AG09309 (cell line): ENCODE data around the gene PLEKHA3.
A peak's percentile ranks its signal among the peaks of the same experiment; 100 is the strongest.

Experiments used
- DNase-seq: peaks from one replicate; pipeline ENCODE4 v3.0.0-alpha.2; 2010; ENCODE audit warnings: low read depth
- H3K4me3 ChIP-seq: 2 replicates; pipeline ENCODE4 v1.5.1; 2011; ENCODE audit warnings: mild to moderate bottlenecking, low read depth, low read length, moderate library complexity; ENCODE audit not compliant: control insufficient read depth
- TF ChIP-seq, protein P1 (sequence below): IDR thresholded peaks from 2 replicates; pipeline ENCODE4 v1.5.1; 2011; ENCODE audit warnings: mild to moderate bottlenecking, low read depth, low read length, inconsistent platforms; ENCODE audit not compliant: insufficient read depth, control insufficient read depth; ENCODE audit errors: missing control alignments

The PLEKHA3 gene

DNA sequence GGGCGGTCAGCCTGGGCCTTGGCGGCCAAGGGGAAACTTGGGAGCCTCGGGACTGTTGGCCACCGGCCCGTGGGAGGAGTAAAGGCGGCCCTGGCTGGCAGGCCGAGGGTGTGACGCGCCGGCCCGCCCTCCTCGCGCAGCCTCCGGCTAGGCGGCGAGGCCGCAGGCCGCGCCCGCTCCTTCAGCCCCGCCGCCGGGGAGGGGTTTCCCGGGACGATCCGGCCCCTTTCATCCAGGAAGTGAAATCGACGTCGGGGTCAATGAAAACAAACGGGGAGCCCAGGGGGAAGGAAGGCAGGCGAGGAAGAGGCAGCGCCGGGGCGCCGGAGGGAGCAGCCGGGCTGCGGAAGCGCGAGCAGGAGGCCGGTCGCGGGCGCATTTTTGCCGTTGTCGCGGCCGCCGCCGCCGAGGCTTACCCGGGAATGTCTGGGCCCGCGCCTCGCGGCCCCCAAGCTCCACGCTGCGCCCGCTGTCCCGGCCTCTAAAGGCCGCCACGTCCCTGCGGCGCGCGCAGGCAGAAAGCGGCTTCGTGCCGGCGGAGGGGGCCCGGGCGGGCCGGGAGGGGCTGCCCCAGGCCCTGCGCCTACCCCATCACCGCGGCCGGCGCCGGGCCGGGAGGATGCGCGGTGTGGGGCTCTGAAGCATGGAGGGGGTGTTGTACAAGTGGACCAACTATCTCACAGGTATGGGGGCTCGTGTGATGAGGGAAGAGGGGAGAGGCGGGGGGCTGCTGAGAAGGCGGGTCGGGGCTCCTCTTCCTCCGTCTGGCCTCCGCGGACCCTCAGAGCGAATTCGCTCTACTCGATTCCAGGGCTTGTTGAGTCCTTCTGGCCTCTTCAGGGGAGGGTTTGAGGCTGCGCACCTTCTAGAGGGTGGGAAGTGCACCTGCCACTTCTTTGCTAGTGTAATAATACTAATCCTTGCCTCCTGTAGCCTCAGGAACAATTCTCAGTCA is at the start of gene PLEKHA3:
TSS of gene PLEKHA3 (plus strand) at position 231 of the 955 bp plus-strand sequence. CDS start at position 644, 413 bp downstream.
- TF ChIP-seq, protein P1, sequence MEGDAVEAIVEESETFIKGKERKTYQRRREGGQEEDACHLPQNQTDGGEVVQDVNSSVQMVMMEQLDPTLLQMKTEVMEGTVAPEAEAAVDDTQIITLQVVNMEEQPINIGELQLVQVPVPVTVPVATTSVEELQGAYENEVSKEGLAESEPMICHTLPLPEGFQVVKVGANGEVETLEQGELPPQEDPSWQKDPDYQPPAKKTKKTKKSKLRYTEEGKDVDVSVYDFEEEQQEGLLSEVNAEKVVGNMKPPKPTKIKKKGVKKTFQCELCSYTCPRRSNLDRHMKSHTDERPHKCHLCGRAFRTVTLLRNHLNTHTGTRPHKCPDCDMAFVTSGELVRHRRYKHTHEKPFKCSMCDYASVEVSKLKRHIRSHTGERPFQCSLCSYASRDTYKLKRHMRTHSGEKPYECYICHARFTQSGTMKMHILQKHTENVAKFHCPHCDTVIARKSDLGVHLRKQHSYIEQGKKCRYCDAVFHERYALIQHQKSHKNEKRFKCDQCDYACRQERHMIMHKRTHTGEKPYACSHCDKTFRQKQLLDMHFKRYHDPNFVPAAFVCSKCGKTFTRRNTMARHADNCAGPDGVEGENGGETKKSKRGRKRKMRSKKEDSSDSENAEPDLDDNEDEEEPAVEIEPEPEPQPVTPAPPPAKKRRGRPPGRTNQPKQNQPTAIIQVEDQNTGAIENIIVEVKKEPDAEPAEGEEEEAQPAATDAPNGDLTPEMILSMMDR = no peak
- DNase-seq = peak; percentile 71
- peak within 1 kb of the TSS; percentile 80 for H3K4me3 ChIP-seq

DNA sequence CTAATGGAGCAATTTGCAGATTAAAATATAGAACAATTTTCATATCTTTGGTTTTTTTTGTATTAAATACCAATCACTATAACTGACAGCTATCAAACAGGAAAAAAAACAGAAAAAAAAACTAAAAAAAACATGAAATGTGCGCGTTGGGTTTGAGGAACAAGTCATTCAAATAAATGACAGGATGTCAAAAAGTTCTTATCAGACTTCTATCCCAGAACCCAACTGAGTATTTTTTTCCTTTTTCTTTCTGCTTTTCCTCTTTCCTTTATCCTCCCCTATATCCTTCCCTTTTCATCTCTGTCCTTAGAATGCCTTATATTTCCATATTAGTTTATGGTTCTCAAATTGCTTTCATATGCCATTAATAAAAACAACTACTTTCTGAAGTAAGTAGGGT is 43.6 kb upstream of the PLEKHA3 start:
- H3K4me3 ChIP-seq = no peak overlapping the region
- no peak for DNase-seq
- TF ChIP-seq, protein P1 = no peak

DNA sequence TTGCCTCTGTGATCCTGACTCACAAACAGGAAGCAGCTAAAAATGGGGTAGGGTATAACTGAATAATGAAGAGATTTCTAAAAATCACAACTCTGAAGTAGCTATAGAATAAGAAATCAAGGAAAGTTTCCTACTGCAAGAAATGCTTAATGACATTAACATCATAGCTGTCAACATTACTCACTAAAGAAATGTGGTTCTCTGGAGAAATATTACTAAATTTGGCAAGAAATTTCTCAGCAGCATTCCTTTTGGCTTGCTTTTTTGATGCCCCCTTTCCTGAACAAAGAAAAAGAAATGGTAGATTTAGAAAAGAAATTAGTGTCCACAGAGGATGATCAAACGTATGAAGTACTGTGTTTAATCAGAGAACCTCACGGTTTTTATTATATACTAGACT is 38.8 kb upstream of the PLEKHA3 start:
- no peak for DNase-seq
- TF ChIP-seq, protein P1 = no peak
- no peak overlapping the region for H3K4me3 ChIP-seq

DNA sequence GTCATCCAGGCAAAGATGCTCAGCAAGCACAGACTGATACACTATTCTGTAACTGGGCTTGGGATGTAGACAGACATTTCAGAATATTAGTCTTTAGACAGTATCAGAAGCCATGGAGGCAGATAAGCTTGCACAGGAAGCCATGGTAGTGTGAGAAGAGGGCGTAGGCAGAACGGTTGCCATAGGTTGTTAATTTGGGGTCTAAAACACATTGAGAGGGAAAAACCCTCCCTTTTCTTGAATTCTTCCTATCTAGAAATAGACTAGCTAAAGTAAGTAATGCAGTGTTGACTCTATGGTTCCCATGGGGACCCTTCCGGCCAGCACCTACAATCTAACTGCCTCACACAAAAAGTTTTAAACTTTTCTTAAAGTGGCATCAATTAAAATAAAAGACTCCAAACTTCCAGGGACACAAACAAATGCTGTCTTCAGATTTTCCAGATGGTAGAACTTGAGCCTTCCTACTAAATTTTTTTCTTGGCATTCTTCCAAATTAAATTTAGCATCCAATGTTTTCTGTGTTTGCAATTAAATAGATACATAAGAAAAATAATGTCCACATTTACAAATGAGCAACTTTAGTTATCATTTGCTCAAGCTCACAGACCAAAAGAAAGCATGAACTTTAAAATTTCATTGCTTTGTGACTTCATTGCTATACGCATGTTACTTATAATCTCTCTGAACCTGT is 31.1 kb upstream of the PLEKHA3 start:
- no peak overlapping the region for H3K4me3 ChIP-seq
- no peak for DNase-seq
- TF ChIP-seq, protein P1 = no peak

DNA sequence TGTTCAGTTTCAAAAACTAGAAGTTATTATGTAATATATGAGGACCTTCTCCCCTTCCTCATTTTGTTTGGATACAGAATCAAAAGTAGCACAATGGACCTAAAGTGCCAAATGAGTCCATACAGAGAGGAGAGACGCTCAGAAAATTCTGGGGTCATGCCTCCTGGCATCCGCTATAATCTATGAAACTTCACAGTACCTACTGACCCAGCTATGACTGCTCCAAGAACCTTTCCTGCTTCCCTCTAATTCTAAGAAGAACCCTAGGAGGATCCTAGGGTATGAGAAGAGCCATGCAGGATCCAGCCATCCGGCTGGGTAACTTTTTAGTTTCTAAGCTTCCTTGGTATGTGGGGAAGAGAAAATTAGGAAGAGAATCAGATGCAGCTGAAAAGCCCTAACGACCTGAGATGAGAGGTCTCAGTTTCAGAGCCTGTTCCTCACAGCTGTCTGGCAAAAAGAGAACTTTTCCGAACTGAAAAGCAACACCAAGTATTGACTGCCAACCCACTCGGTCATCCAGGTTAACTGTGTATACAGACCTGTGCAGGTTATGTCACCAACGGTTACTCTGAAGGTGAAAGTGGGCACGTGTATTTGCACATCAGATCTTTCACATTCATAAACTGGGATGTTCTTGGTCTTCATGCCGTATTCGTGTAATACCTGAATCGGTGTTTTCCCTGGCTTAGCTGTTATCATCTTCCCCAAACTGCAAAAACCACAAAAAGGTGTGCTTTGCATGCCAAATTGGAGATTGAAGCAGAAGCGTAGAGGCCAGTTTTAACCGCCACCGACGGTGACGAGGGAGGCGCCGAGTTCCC is 30.3 kb upstream of the PLEKHA3 start:
- no peak for DNase-seq
- TF ChIP-seq, protein P1 = no peak
- H3K4me3 ChIP-seq = peak overlapping the region; percentile 89

DNA sequence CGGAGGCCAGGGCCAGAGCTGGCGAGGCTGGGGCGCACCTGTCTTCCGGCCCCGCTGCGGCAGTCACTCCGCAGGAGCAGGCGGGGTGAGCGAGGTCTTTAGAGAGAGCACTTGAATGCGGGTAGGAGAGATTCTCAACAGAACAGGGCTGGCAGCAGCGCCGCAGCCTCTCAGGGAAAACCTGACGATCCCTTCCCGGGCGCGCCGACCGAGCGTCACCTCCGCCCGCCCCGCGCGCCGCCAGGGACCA is 29.8 kb upstream of the PLEKHA3 start:
- H3K4me3 ChIP-seq = peak overlapping the region; percentile 89
- DNase-seq = no peak
- TF ChIP-seq, protein P1 = no peak
